Measurements from ENCODE around the gene SPACA6. TPM values are rescaled to one million over a fixed set of nuclear protein-coding genes. Genes with fewer than 3 reads are reported as not detected.

SPACA6 gene
- 1 to 10 TPM; 3.1 to 4.1 TPM for total RNA-seq

GRCh38 chr19:51693260-51693659, at the start of gene SPACA6:
TSS of gene SPACA6 (plus strand) at chr19:51693330. CDS start at chr19:51693527, 197 bp downstream.

GRCh38 chr19:51646730-51647129, 46.4 kb upstream of the SPACA6 start, which contains the start of gene SIGLEC14:
TSS of gene SIGLEC14 (minus strand) at chr19:51646825. CDS start at chr19:51646759, 66 bp downstream.

GRCh38 chr19:51751655-51752054, 58.5 kb downstream of the SPACA6 start, which contains the start of gene FPR1:
TSS of gene FPR1 (minus strand) at chr19:51751878. CDS start at chr19:51746994, 4,884 bp downstream.

Small RNAs within 50 kb of the gene (microRNA-seq; reads per million reads assigned to microRNA genes)
- gene MIR125A (ENCODE audit: borderline microRNAs expressed, borderline replicate concordance) (94.7 reads per million, percentile 71 among the genes with 10 or more reads in this experiment), gene MIR99B (ENCODE audit: borderline microRNAs expressed, borderline replicate concordance) (43.8 reads per million, percentile 64 among the genes with 10 or more reads in this experiment), gene MIRLET7E (ENCODE audit: borderline microRNAs expressed, borderline replicate concordance) (275 reads per million, percentile 81 among the genes with 10 or more reads in this experiment)

Other genes with a start within 250 kb of the SPACA6 start
- not detected for gene SIGLEC8, start 234.9 kb upstream of the SPACA6 start, total RNA-seq
- not detected for gene CEACAM18, start 214.8 kb upstream of the SPACA6 start, total RNA-seq
- not detected for gene SIGLEC12, start 191.5 kb upstream of the SPACA6 start, total RNA-seq
- 1 to 10 TPM in 1 of 2 experiments, under 1 TPM in 1; 0.79 to 1.0 TPM for gene SIGLEC6, start 161.7 kb upstream of the SPACA6 start, total RNA-seq
- 10 to 100 TPM in 1 of 2 experiments, 1 to 10 TPM in 1; 7.6 to 10.1 TPM for gene ZNF175, start 122.0 kb upstream of the SPACA6 start, total RNA-seq
- not detected for gene SIGLEC5, start 62.9 kb upstream of the SPACA6 start, total RNA-seq
- gene SIGLEC14, start 46.5 kb upstream of the SPACA6 start, total RNA-seq = not detected
- not detected for gene HAS1, start 30.7 kb downstream of the SPACA6 start, total RNA-seq
- gene FPR1, start 58.5 kb downstream of the SPACA6 start, total RNA-seq = not detected
- gene FPR2, start 67.8 kb downstream of the SPACA6 start, total RNA-seq = not detected
- not detected for gene FPR3, start 101.8 kb downstream of the SPACA6 start, total RNA-seq
- gene ZNF577, start 194.6 kb downstream of the SPACA6 start, total RNA-seq = 1 to 10 TPM; 9.0 TPM
- gene ZNF649, start 211.7 kb downstream of the SPACA6 start, total RNA-seq = 10 to 100 TPM; 13.2 to 15.2 TPM
- 1 to 10 TPM; 6.7 to 7.3 TPM for gene ZNF613, start 234.1 kb downstream of the SPACA6 start, total RNA-seq